H1 (cell line): ENCODE results near the gene TTC34. TPM values are rescaled to one million over a fixed set of nuclear protein-coding genes. Genes with fewer than 3 reads are reported as not detected.

Experiments
- ASH2L ChIP-seq: fragments of 200-600, 300-600 bp; sonication (generic); IDR thresholded peaks from one replicate; pipeline ENCODE4 v1.7.1; 2017; ENCODE audit warnings: low read length
- BACH1 ChIP-seq: IDR thresholded peaks from 2 replicates; pipeline ENCODE4 v1.6.1; 2012; ENCODE audit warnings: low read length, improper control_type of control experiment
- HDAC2 ChIP-seq, 2 experiments: fragments of 300-600 bp in 1 of 2; sonication (generic) in 1 of 2; IDR thresholded peaks; 2 replicates each; pipeline ENCODE4 v1.6.1; 2011 to 2012; ENCODE audit warnings: low read depth in 2 of 2, low read length in 2 of 2, mild to moderate bottlenecking in 2 of 2, moderate library complexity in 2 of 2, borderline replicate concordance in 1 of 2, inconsistent platforms in 1 of 2
- KDM4A ChIP-seq: IDR thresholded peaks from one replicate; pipeline ENCODE4 v1.7.1; 2012; ENCODE audit warnings: low read depth, mild to moderate bottlenecking, moderate library complexity, low read length, inconsistent platforms; ENCODE audit not compliant: severe bottlenecking
- PHF8 ChIP-seq: fragments of 200-600 bp; sonication (generic); conservative IDR thresholded peaks from 2 replicates; pipeline ENCODE4 v1.7.1; 2012; ENCODE audit warnings: low read depth, mild to moderate bottlenecking, inconsistent platforms, low read length, moderate library complexity
- POLR2AphosphoS5 ChIP-seq: IDR thresholded peaks from 2 replicates; pipeline ENCODE4 v1.6.1; 2011; ENCODE audit warnings: low read depth, low read length
- RBBP5 ChIP-seq: IDR thresholded peaks from 2 replicates; pipeline ENCODE4 v1.7.1; 2012; ENCODE audit warnings: low read depth, mild to moderate bottlenecking, inconsistent platforms, low read length, moderate library complexity, borderline replicate concordance
- RNF2 ChIP-seq: fragments of 200-900, 300-1000 bp; sonication (generic); IDR thresholded peaks from 2 replicates; pipeline ENCODE4 v1.7.1; 2016; ENCODE audit warnings: borderline replicate concordance, low read depth, mild to moderate bottlenecking, antibody characterized with exemption, low read length; ENCODE audit not compliant: poor library complexity, severe bottlenecking; ENCODE audit errors: missing control alignments
- TAF1 ChIP-seq: IDR thresholded peaks from 2 replicates; pipeline ENCODE4 v1.6.1; 2011; ENCODE audit warnings: mild to moderate bottlenecking, low read depth, low read length
- TAF7 ChIP-seq: optimal IDR thresholded peaks from 2 replicates; pipeline ENCODE3; 2011; ENCODE audit warnings: low read depth, mild to moderate bottlenecking, inconsistent platforms, low read length, moderate library complexity, borderline replicate concordance
- ZNF274 ChIP-seq: IDR thresholded peaks from 2 replicates; pipeline ENCODE4 v1.7.0; 2012; ENCODE audit warnings: low read length, borderline replicate concordance; ENCODE audit errors: extremely low read depth
- polyA plus RNA-seq, 7 experiments: library from polyadenylated mRNA; depleted of rRNA in 3 of 7; stranded (reverse) in 5 of 7; unstranded in 2 of 7; fragments of >200 nt in 5 of 7; fragments of 200-250 nt in 2 of 7; gene quantifications; 1 replicate in 5 of 7; 2 replicates in 1 of 7; 4 replicates in 1 of 7; pipeline versions ENCODE4 v1.2.1 to v1.2.3, GENCODE V29; 2011 to 2013; ENCODE audit warnings: missing spikeins in 2 of 7, mixed read lengths in 2 of 7
- total RNA-seq: library from RNA; stranded (reverse); fragmentation: NEBNext Ultra II Directional; extraction: Animal tissue kit (Norgen Biotek cat#: 25700); gene quantifications from 2 replicates; pipeline ENCODE4 v1.2.1, GENCODE V29; 2021
- TF ChIP-seq, protein P1 (sequence below): IDR thresholded peaks from 2 replicates; pipeline ENCODE4 v1.6.1; 2011; ENCODE audit warnings: low read depth, mild to moderate bottlenecking, low read length; ENCODE audit not compliant: insufficient read depth

The TTC34 gene
- total and polyA plus RNA-seq, 2 of the 8 experiments (the other 6 are each of a cell fraction or from before 2014, with no cell fraction given): 0.23 to 0.50 TPM

GRCh38 chr1:2611031-2611501, 190.4 kb downstream of the TTC34 start (continued):
- TF ChIP-seq TAF1: no peak
- TF ChIP-seq HDAC2 (IDR thresholded peaks at IDR 0.05; ENCODE audit: borderline replicate concordance in 1 of 2, low read depth in 2 of 2, low read length in 2 of 2): peak in 1 of 2 experiments; percentile 32; a peak in 1 of 4 replicates
- TF ChIP-seq TAF7: no peak
- TF ChIP-seq PHF8: no peak
- no peak for TF ChIP-seq POLR2AphosphoS5
- TF ChIP-seq RBBP5: no peak
- TF ChIP-seq ASH2L: no peak
- TF ChIP-seq ZNF274: no peak
- TF ChIP-seq KDM4A: peak; percentile 79
- TF ChIP-seq, protein P1, sequence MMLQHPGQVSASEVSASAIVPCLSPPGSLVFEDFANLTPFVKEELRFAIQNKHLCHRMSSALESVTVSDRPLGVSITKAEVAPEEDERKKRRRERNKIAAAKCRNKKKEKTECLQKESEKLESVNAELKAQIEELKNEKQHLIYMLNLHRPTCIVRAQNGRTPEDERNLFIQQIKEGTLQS: no peak
- TF ChIP-seq BACH1: peak; percentile 8; the same call in 1 of the 2 replicates
- no peak for TF ChIP-seq RNF2
